Muscle layer of duodenum (tissue), 2 donors: ENCODE measurements around the gene WFDC12.

Source experiments
- H3K27ac ChIP-seq: one replicate; pipeline ENCODE4 v1.7.0; 2013; ENCODE audit warnings: mild to moderate bottlenecking, low read length
- H3K27me3 ChIP-seq: one replicate; pipeline ENCODE4 v1.7.0; 2013; ENCODE audit warnings: low read depth, mild to moderate bottlenecking, control low read depth, low read length
- H3K36me3 ChIP-seq, 2 donors: one replicate each; pipeline ENCODE4 v1.7.0; 2013; ENCODE audit warnings: low read length in 2 of 2, control low read depth in 1 of 2, mild to moderate bottlenecking in 1 of 2; ENCODE audit not compliant: insufficient read depth in 2 of 2, control insufficient read depth in 1 of 2
- H3K4me1 ChIP-seq, 2 donors: one replicate each; pipeline ENCODE4 v1.7.0; 2013; ENCODE audit warnings: low read length in 2 of 2, mild to moderate bottlenecking in 2 of 2, control low read depth in 1 of 2, moderate library complexity in 1 of 2; ENCODE audit not compliant: insufficient read depth in 2 of 2, control insufficient read depth in 1 of 2
- H3K4me3 ChIP-seq, 2 donors: one replicate each; pipeline ENCODE4 v1.7.0; 2013; ENCODE audit warnings: low read length in 2 of 2, low read depth in 1 of 2, mild to moderate bottlenecking in 1 of 2
- H3K9me3 ChIP-seq, 2 donors: one replicate each; pipeline ENCODE4 v1.7.0; 2013; ENCODE audit warnings: low read length in 2 of 2, control low read depth in 1 of 2, mild to moderate bottlenecking in 1 of 2; ENCODE audit not compliant: control insufficient read depth in 1 of 2
- donor health status: healthy.

The WFDC12 gene

GRCh38 chr20:45114465-45115385 lies 9.5 kb downstream of the WFDC12 start, which contains the start of gene WFDC5:
Gene WFDC5, minus strand, starts transcription at chr20:45115174. Its CDS starts 91 bp downstream, at chr20:45115083.
- no peaks in the 10 kb centered on the region for H3K9me3 ChIP-seq
- H3K27ac ChIP-seq, result no peak within 1 kb of the TSS
- no peaks in the 10 kb centered on the region for H3K36me3 ChIP-seq
- H3K4me1 ChIP-seq, result no peaks in the 10 kb centered on the region
- H3K4me3 ChIP-seq, result no peak within 1 kb of the TSS
- peaks cover 3% of the 10 kb centered on the region for H3K27me3 ChIP-seq

GRCh38 chr20:45113865-45114264 lies 10.4 kb downstream of the WFDC12 start:
- H3K27ac ChIP-seq, result no peak overlapping the region
- no peaks in the 10 kb centered on the region for H3K4me1 ChIP-seq
- H3K27me3 ChIP-seq, result peaks cover 3% of the 10 kb centered on the region
- H3K9me3 ChIP-seq, result no peaks in the 10 kb centered on the region
- no peak overlapping the region for H3K4me3 ChIP-seq
- no peaks in the 10 kb centered on the region for H3K36me3 ChIP-seq

DNA sequence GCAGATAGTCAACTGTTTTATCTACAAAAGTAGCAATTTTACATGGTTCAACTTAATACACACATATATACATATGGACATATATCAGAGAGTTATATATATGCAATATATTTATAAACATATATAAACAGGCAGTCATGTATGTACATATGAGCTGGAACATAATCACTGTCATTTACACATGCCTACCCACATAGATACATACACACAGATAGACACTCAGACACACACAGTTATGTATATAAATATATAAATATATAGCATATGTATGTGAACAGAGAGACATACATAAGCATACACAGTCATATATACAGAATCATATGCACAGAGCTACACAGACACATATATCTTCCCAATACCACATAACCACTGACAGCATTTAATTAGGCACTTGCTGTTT lies 11.5 kb downstream of the WFDC12 start:
- Histone ChIP-seq H3K9me3 (no peaks in the 10 kb centered on the region), H3K27ac (no peak overlapping the region), H3K27me3 (peaks cover 3% of the 10 kb centered on the region), H3K36me3 (no peaks in the 10 kb centered on the region), H3K4me1 (no peaks in the 10 kb centered on the region), H3K4me3 (no peak overlapping the region)

GRCh38 chr20:45111799-45112471 lies 12.3 kb downstream of the WFDC12 start:
- no peak overlapping the region for H3K4me3 ChIP-seq
- no peaks in the 10 kb centered on the region for H3K9me3 ChIP-seq
- H3K4me1 ChIP-seq, result no peaks in the 10 kb centered on the region
- H3K27ac ChIP-seq, result no peak overlapping the region
- H3K36me3 ChIP-seq, result no peaks in the 10 kb centered on the region
- H3K27me3 ChIP-seq, result peaks cover 3% of the 10 kb centered on the region

GRCh38 chr20:45111285-45111684 lies 13.0 kb downstream of the WFDC12 start:
- Histone ChIP-seq H3K9me3 (no peaks in the 10 kb centered on the region), H3K36me3 (no peaks in the 10 kb centered on the region), H3K4me1 (no peaks in the 10 kb centered on the region), H3K27ac (no peak overlapping the region), H3K27me3 (peaks cover 3% of the 10 kb centered on the region), H3K4me3 (no peak overlapping the region)

- no peak overlapping the region for H3K4me3 ChIP-seq
- no peaks in the 10 kb centered on the region for H3K36me3 ChIP-seq
- H3K9me3 ChIP-seq, result no peaks in the 10 kb centered on the region
- no peaks in the 10 kb centered on the region for H3K4me1 ChIP-seq
- peaks cover 3% of the 10 kb centered on the region for H3K27me3 ChIP-seq
- no peak overlapping the region for H3K27ac ChIP-seq
Measured at GRCh38 chr20:45110301-45110700, 14.0 kb downstream of the WFDC12 start.

- Histone ChIP-seq H3K4me3 (no peak overlapping the region), H3K9me3 (no peaks in the 10 kb centered on the region), H3K36me3 (no peaks in the 10 kb centered on the region), H3K27me3 (peaks cover 3% of the 10 kb centered on the region), H3K4me1 (no peaks in the 10 kb centered on the region), H3K27ac (no peak overlapping the region)
Measured at GRCh38 chr20:45109634-45110033, 14.6 kb downstream of the WFDC12 start.

DNA sequence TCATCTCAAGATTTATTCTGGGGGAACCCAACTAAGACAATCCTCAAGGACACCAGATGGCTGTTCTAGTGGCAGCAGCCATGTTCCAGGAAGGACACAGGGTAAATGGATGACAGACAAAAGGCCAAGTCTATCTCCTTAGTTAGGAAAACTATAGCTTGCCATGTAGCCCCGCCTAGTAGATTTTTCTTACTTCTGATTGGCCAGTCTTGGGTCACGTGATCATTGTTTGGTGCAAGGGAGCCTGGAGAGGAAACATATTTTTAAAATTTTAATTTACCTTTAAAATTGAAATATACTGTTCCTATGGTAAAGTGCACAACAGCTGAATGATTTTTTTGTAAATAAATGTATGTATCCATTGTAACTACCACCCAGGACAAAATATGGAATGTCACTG lies 18.9 kb downstream of the WFDC12 start:
- no peaks in the 10 kb centered on the region for H3K36me3 ChIP-seq
- H3K9me3 ChIP-seq, result no peaks in the 10 kb centered on the region
- H3K27ac ChIP-seq, result no peak overlapping the region
- peaks cover 0 to 4% of the 10 kb centered on the region in 2 donors for H3K4me1 ChIP-seq
- no peak overlapping the region for H3K4me3 ChIP-seq
- H3K27me3 ChIP-seq, result peaks cover under 1% of the 10 kb centered on the region

GRCh38 chr20:45104786-45105185 lies 19.5 kb downstream of the WFDC12 start:
- Histone ChIP-seq H3K36me3 (no peaks in the 10 kb centered on the region), H3K27ac (no peak overlapping the region), H3K9me3 (no peaks in the 10 kb centered on the region), H3K4me1 (peaks cover 0 to 4% of the 10 kb centered on the region in 2 donors), H3K27me3 (peaks cover 5% of the 10 kb centered on the region), H3K4me3 (no peak overlapping the region)

- Histone ChIP-seq H3K4me3 (no peak overlapping the region), H3K9me3 (no peaks in the 10 kb centered on the region), H3K27ac (no peak overlapping the region), H3K4me1 (peaks cover 0 to 7% of the 10 kb centered on the region in 2 donors), H3K36me3 (no peaks in the 10 kb centered on the region), H3K27me3 (peaks cover 18% of the 10 kb centered on the region)
Measured at GRCh38 chr20:45103072-45103471, 21.2 kb downstream of the WFDC12 start.

DNA sequence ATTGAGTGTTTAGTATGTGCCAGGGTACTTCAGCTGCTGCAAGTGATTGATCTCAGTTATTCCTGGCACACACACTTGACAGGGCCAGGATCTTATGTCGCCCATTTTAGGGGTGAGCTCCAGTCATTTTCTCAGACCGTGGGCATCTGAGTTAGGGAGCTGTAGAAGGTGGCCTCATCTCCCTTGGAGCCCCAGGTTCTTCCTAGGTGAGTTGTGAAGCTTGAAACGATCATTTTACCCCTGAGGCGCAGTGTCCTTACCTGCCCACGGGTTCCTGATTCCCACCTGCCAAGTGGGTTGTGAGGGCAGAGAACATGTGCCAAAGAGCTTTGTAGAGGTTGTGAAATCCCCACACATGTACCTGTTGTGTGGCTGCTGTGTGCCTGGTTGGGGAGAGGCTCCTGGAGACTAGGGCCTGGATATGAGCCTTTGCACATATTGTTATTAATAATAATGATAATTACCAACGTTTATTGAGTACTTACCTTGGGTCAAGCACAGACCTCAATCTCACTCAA lies 22.9 kb downstream of the WFDC12 start:
- Histone ChIP-seq H3K4me1 (peaks cover 0 to 15% of the 10 kb centered on the region in 2 donors), H3K36me3 (no peaks in the 10 kb centered on the region), H3K27ac (no peak overlapping the region), H3K27me3 (peaks cover 31% of the 10 kb centered on the region), H3K9me3 (no peaks in the 10 kb centered on the region), H3K4me3 (no peak overlapping the region)
